Globus pallidus (tissue), 1 donor: Measurements from ENCODE around the gene TLE3.

ENCODE experiments used
- DNase-seq: peaks from one replicate; pipeline ENCODE4 v3.0.0-alpha.2; 2015; ENCODE audit warnings: low spot score

Gene TLE3

GRCh38 chr15:70099167-70099966, 1.6 kb upstream of the TLE3 start:
- peak; percentile 99 for DNase-seq

GRCh38 chr15:70098461-70099166, 897 bp upstream of the TLE3 start:
- peak; percentile 70 for DNase-seq

- DNase-seq = no peak
These were observed 390 bp upstream of the TLE3 start for GRCh38 chr15:70098153-70098460.

GRCh38 chr15:70097063-70097320, 725 bp downstream of the TLE3 start:
- no peak for DNase-seq

GRCh38 chr15:70096215-70097062, 1.3 kb downstream of the TLE3 start:
- DNase-seq = no peak

- DNase-seq = no peak
These were observed 2.1 kb downstream of the TLE3 start for GRCh38 chr15:70095408-70096214.

- no peak for DNase-seq
These were observed 2.9 kb downstream of the TLE3 start for GRCh38 chr15:70094690-70095311.

GRCh38 chr15:70093481-70094319, 4.0 kb downstream of the TLE3 start:
- no peak for DNase-seq

- no peak for DNase-seq
These were observed 4.6 kb downstream of the TLE3 start for GRCh38 chr15:70093070-70093469.

- no peak for DNase-seq
These were observed 5.2 kb downstream of the TLE3 start for GRCh38 chr15:70092464-70093027.

GRCh38 chr15:70091726-70092463, 5.8 kb downstream of the TLE3 start:
- DNase-seq = no peak

- no peak for DNase-seq
These were observed 7.1 kb downstream of the TLE3 start for GRCh38 chr15:70090436-70091296.

- no peak for DNase-seq
These were observed 8.1 kb downstream of the TLE3 start for GRCh38 chr15:70089692-70089971.

GRCh38 chr15:70088887-70089691, 8.6 kb downstream of the TLE3 start:
- no peak for DNase-seq

- DNase-seq = no peak
These were observed 9.3 kb downstream of the TLE3 start for GRCh38 chr15:70088455-70088854.

- no peak for DNase-seq
These were observed 9.9 kb downstream of the TLE3 start for GRCh38 chr15:70087708-70088352.

GRCh38 chr15:70086636-70087035, 11.1 kb downstream of the TLE3 start:
- DNase-seq = no peak

- DNase-seq = no peak
These were observed 13.3 kb downstream of the TLE3 start for GRCh38 chr15:70084461-70084860.
